ENCODE results near the gene MCHR2.

The MCHR2 gene

DNA sequence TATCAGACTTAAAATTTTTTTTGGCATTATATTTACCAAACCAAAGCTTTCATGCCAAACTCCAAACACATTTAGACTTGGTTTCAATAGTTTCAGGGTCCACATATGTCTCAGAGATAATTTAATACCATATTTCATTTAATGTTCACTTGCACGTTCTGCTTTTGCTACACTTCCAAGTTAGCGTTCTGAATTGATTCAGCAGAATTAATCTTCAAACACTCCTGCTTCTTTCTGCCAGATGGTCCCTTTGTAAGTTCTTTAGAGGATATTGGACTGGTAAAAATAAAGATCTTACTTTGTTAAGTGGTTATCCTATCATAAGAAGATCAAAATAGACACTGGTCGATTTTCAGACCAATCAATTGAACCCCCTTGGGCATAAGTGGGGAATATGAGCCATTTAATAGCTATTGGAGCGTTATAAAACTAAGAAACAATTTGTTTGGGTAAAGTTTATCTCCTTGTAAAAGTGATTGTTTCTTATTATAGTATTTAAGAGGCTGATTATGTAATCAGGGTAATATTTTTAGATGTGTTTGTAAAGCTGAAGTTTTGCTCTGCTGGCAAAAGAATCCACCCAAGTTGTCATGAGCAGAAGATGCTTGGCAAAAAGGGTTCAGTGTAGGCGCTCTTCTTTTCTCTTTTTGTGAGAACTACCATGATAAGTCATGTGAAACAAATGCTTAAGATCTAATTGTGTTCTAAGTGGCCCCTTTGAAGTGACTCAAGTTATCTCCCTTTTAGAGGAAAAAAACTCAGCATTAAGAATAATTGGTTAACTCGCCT, 92.2 kb downstream of the MCHR2 start:
- no peak for DNase-seq

DNA sequence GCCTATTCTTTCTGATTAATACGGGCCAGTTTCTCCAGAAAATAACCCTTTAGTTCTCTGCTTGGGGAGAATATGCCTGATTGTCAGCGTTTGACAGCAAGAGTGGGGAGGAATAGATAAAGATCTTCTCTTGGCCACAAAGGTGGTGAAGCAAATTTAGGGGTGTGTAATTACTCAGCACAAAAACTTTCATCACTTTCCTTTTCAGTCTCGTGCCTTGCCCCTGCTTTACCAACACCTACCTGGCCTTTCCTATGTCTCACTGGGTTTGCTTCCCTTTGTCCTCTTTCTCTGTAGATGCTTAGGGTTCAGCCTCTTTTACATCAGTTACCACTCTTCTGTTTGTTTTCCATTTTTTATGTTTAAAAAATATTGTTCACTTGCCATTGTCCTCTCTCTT, 99.2 kb downstream of the MCHR2 start:
- no peak for DNase-seq

- DNase-seq: no peak
These were observed 107.0 kb downstream of the MCHR2 start for GRCh38 chr6:99887066-99887465.

GRCh38 chr6:99885051-99885450, 109.0 kb downstream of the MCHR2 start:
- DNase-seq: no peak

- DNase-seq: no peak
These were observed 111.8 kb downstream of the MCHR2 start for GRCh38 chr6:99882128-99882702.

DNA sequence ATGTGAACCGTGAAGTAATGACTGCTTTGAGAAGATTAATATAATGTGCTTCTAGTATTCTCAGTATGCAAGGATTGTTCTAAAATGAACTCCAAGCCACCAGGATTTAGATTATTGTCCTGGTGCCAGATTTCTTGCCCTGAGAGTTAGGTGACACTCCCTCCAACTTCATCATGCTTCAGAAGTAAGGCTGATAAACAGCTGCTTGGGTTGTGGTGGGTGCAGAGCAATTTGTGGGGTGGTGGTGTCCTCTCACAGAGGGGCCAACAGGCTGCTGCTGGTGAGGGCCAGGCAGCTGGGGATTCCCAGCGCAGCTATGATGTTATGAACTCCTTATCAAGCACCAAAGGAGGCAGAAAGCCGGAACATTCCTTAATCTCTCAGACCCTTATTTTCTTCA, 114.6 kb downstream of the MCHR2 start:
- no peak for DNase-seq

- no peak for DNase-seq
These were observed 119.0 kb downstream of the MCHR2 start for GRCh38 chr6:99875068-99875467.

GRCh38 chr6:99873084-99873483, 120.9 kb downstream of the MCHR2 start:
- DNase-seq: no peak

- no peak for DNase-seq
These were observed 122.4 kb downstream of the MCHR2 start for GRCh38 chr6:99871641-99872040.
